NB4 (cell line): ENCODE results near the gene SDCBP2.

ENCODE experiments used
- DNase-seq: peaks from one replicate; pipeline ENCODE4 v3.0.0; 2010; ENCODE audit warnings: low read depth
- H3K4me3 ChIP-seq: one replicate; pipeline ENCODE4 v1.5.1; 2011; ENCODE audit warnings: mild to moderate bottlenecking, low read depth, low read length, moderate library complexity
- CTCF ChIP-seq: IDR thresholded peaks from one replicate; pipeline ENCODE4 v1.5.1; 2012; ENCODE audit warnings: low read depth, low read length
- MAX ChIP-seq: IDR thresholded peaks from 2 replicates; pipeline ENCODE4 v1.6.1; 2011; ENCODE audit warnings: low read depth, low read length
- MYC ChIP-seq: IDR thresholded peaks from 2 replicates; pipeline ENCODE4 v1.6.1; 2011; ENCODE audit warnings: low read depth, low read length
- POLR2A ChIP-seq: IDR thresholded peaks from 2 replicates; pipeline ENCODE4 v1.6.1; 2011; ENCODE audit warnings: mild to moderate bottlenecking; ENCODE audit not compliant: insufficient read length; ENCODE audit errors: extremely low read depth

SDCBP2 gene

GRCh38 chr20:1310506-1311190 is 18.3 kb downstream of the SDCBP2 start:
- H3K4me3 ChIP-seq: no peak overlapping the region
- no peak for DNase-seq
- TF ChIP-seq MAX: no peak
- no peak for TF ChIP-seq MYC

GRCh38 chr20:1310071-1310470 is 18.9 kb downstream of the SDCBP2 start:
- no peak for DNase-seq
- H3K4me3 ChIP-seq: no peak overlapping the region
- TF ChIP-seq MYC (no peak), CTCF (no peak), POLR2A (no peak), MAX (no peak)

- H3K4me3 ChIP-seq: no peak overlapping the region
- TF ChIP-seq CTCF: no peak
- no peak for TF ChIP-seq MAX
- TF ChIP-seq MYC: no peak
- no peak for TF ChIP-seq POLR2A
- no peak for DNase-seq
These were observed 19.5 kb downstream of the SDCBP2 start for GRCh38 chr20:1309439-1309847.

- no peak for DNase-seq
- TF ChIP-seq MAX (no peak), MYC (no peak), POLR2A (no peak), CTCF (no peak)
- no peak overlapping the region for H3K4me3 ChIP-seq
These were observed 20.2 kb downstream of the SDCBP2 start for GRCh38 chr20:1308702-1309095.

GRCh38 chr20:1308067-1308701 is 20.8 kb downstream of the SDCBP2 start:
- TF ChIP-seq MYC: no peak
- no peak for TF ChIP-seq CTCF
- no peak for TF ChIP-seq MAX
- no peak for TF ChIP-seq POLR2A
- no peak overlapping the region for H3K4me3 ChIP-seq
- DNase-seq: no peak

GRCh38 chr20:1307571-1307971 is 21.4 kb downstream of the SDCBP2 start:
- DNase-seq: no peak

More at GRCh38 chr20:1307571-1307971, 21.4 kb downstream of the SDCBP2 start:
- TF ChIP-seq MAX: no peak
- TF ChIP-seq CTCF: no peak
- TF ChIP-seq MYC: no peak
- no peak for TF ChIP-seq POLR2A
- no peak overlapping the region for H3K4me3 ChIP-seq
